Breast epithelium (tissue), 3 donors: Measurements from ENCODE around the gene SDC4.

ENCODE experiments used
- CTCF ChIP-seq, 3 donors: fragments of 450-650 bp; IDR thresholded peaks; one replicate each; pipeline ENCODE4 v1.5.1; 2016 to 2017; ENCODE audit warnings: antibody characterized with exemption in 3 of 3, mild to moderate bottlenecking in 3 of 3, moderate library complexity in 3 of 3
- POLR2A ChIP-seq: fragments of 450-650 bp; IDR thresholded peaks from one replicate; pipeline ENCODE4 v1.6.1; 2016; ENCODE audit warnings: antibody characterized with exemption, mild to moderate bottlenecking, moderate library complexity
- POLR2AphosphoS5 ChIP-seq, 3 donors: sonication (generic); formaldehyde crosslinking; IDR thresholded peaks; one replicate each; pipeline ENCODE4 v1.6.1; 2017; ENCODE audit warnings: antibody characterized with exemption in 3 of 3

GRCh38 chr20:45368221-45368980 is 20.2 kb upstream of the SDC4 start:
- TF ChIP-seq CTCF (IDR thresholded peaks at IDR 0.05) (no peak), POLR2A (no peak), POLR2AphosphoS5 (IDR thresholded peaks at IDR 0.05) (no peak)
